ENCODE data around the gene ASB1. TPM values are rescaled to one million over a fixed set of nuclear protein-coding genes. Genes with fewer than 3 reads are reported as not detected.

Gene ASB1
- total RNA-seq, 4 donors from 2014 or later: 7.3 to 19.4 (median 17.2) TPM

DNA sequence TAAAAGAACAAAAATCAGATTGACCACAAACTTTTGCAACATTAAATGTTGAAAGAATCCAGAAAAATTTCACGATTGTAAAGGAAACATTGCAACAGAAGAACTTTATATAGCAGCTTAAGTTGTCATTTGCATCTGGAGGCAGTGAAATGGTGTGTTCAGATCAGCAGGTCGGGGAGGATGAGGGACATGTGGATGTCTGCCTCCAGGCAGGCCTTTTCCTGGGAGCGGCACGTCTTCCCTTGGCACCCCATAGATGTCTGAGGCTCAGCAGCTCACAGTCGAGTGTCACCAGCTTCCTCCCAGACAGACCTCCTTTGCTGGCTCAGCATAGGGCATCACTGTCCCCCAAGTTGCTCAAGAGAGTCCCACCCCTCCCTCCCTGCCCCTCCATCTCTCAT is 44.3 kb upstream of the ASB1 start:
- TF ChIP-seq, protein P1, sequence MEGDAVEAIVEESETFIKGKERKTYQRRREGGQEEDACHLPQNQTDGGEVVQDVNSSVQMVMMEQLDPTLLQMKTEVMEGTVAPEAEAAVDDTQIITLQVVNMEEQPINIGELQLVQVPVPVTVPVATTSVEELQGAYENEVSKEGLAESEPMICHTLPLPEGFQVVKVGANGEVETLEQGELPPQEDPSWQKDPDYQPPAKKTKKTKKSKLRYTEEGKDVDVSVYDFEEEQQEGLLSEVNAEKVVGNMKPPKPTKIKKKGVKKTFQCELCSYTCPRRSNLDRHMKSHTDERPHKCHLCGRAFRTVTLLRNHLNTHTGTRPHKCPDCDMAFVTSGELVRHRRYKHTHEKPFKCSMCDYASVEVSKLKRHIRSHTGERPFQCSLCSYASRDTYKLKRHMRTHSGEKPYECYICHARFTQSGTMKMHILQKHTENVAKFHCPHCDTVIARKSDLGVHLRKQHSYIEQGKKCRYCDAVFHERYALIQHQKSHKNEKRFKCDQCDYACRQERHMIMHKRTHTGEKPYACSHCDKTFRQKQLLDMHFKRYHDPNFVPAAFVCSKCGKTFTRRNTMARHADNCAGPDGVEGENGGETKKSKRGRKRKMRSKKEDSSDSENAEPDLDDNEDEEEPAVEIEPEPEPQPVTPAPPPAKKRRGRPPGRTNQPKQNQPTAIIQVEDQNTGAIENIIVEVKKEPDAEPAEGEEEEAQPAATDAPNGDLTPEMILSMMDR (IDR thresholded peaks at IDR 0.05; ENCODE audit: low read depth): no peak

DNA sequence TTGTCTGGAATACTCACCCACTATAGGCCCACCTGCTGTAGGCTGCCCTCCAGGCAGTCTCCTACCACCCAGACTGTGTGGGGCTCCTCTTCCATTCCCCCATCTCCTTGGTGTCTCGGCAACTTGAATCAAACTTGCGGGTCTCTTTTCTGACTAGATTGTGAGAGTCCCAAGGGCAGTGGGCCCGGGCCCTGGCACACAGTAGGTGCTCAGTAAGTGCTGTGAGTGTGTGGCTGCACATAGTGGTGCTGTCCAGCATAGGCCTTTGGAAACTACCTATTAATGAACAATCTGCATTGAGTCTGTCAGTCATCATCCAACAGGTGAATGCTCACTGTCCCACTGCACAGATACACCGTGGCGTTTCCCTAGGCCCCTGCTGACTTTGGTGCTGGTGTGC is 43.6 kb upstream of the ASB1 start:
- TF ChIP-seq, protein P1 (IDR thresholded peaks at IDR 0.05; ENCODE audit: low read depth): no peak

DNA sequence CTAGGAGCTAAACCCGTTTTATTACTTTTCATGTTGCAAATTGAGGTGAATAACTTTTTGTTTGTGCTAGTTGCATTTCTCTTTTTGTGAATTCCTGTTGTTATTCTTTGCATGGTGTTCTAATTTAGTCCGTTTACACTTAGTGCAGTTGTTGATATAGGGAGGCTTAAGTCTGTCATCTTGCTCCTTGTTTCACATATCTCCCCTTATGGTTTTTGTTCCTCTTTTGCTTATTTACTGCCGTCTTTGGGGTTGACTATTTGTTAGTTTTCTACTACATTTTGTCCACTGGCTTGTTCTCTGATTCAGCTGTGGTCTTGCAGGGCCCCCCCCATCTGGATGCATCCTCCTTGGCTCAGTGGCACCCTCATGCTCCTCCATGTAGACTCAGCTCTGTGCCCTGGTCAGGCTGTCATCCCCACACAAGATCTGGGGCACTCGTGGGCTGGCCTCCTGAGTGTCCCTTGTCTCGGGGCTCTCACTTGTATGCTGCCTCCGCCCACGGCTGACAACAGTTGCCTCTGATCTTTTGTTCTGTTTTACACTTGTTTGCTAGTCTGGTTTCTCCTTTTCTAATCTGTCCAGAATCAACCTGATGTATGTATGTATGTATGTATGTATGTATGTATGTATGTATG is 42.9 kb upstream of the ASB1 start:
- TF ChIP-seq, protein P1 (IDR thresholded peaks at IDR 0.05; ENCODE audit: low read depth): no peak

DNA sequence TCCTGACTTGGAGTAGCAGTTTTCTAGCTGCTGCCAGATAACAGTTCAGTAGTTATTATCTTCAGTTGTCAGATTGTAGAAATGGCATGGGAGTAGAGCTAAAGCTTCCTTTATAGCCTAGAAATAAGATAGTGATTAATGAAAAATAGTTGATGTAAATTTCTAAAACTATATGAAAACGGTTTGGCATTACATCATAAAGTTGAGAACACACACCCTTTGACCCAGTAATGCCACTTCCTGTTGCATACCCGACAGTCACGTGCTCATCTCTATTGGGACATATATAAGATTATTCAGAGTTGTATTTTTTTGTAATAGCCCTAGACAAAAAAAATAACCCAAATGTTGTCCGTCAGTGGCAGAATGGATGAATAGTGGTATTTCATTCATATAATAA is 39.4 kb upstream of the ASB1 start:
- TF ChIP-seq, protein P1 (IDR thresholded peaks at IDR 0.05; ENCODE audit: low read depth): no peak

DNA sequence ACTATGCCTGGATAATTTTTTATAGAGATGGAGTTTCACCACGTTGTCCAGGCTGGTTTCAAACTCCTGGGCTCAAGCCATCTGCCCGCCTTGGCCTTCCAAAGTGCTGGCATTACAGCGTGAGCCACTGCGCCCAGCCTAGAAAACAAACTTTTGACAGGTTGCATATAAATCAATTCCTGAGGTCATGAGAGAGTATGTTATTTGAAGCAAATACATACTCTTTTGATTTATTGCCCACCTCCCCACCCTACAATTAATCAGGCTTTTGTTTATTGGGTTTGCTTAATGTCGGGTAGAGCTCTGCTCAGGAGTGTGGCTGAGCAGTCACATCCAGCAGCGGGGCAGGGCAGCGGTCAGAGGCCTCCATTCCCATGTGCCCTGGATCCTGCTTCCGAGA is 37.9 kb upstream of the ASB1 start:
- TF ChIP-seq, protein P1 (IDR thresholded peaks at IDR 0.05; ENCODE audit: low read depth): no peak

DNA sequence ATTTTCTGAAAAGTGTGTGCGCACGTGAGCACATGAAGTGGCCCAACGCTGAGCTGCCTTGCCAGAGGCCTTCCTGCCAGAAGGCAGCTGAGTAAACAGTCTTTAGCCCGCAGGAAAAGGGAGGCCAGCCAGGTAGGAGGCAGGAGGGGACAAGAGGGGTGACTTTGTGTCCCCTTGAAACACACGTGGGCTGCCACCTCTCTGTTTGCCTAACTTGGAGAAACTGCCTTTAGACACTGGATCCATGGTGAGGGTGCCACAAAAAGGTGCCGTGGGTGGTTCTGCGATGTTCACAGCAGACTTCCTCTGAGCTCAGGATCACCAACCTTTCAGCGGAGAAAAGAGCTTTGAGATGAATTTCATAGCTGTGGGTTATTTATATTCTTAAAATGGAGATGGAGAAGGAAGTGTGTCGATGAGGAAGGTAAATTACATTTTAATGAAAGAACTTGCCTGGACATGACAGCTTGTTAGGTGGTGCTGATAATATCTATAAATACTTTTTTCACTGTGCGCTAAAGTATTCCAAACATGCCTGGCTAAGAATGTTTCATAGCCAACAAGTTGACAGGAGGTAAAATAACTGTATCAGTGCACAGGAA is 36.6 kb upstream of the ASB1 start:
- TF ChIP-seq, protein P1 (IDR thresholded peaks at IDR 0.05; ENCODE audit: low read depth): no peak

DNA sequence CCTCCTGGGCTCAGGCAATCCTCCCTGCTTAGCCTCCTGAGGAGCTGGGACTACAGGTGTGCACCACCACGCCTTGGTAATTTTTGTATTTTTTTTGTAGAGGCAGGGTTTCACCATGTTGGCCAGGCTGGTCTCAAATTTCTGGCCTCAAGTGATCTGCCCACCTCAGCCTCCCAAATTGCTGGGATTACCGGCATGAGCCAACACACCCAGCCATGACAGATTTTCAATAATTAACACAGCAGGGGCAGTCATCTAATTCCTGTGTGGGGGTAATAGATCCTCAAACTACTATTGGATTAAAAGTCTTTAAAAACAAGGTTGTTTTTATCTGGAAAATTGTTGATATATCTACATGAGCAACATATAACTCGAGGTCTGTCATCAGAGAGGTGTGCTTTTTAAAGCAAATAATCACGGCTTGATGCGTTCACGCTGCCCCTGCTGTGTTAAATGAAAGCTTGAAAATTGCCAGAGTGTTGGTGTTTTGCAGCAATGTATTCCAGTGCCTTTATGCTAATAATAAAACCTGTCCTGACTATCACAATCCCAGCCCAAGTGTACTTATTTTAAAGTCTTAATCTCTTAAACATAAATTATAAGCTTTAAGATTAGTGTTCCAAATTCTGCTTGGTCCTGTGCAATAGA is 35.6 kb upstream of the ASB1 start:
- TF ChIP-seq, protein P1 (IDR thresholded peaks at IDR 0.05; ENCODE audit: low read depth): no peak
